GM12801 (cell line): Measurements from ENCODE around the gene APBB1IP.

Experiments used
- TF ChIP-seq, protein P1 (sequence below): IDR thresholded peaks from one replicate; pipeline ENCODE4 v1.5.1; 2011; ENCODE audit warnings: control low read depth; ENCODE audit not compliant: insufficient read length; ENCODE audit errors: extremely low read depth

Gene APBB1IP

DNA sequence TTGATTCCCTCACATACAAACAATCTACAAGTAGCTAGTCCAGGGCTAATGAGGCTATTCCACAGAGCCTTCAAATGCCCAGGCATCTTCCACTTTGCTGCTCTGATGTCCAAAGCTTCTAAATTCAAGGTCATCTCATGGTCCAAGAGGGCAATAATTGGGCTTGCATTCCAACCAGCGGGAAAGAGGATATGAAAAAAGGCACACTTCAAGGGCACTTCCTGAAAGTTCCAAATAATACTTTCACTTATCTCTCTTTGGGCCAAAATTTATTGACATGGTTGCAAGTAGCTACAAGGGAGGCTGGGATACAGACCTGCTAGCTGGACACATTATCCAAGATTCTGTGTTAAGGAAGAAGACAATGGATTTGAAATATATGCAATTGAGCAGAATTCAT lies 25.2 kb upstream of the APBB1IP start:
- TF ChIP-seq, protein P1, sequence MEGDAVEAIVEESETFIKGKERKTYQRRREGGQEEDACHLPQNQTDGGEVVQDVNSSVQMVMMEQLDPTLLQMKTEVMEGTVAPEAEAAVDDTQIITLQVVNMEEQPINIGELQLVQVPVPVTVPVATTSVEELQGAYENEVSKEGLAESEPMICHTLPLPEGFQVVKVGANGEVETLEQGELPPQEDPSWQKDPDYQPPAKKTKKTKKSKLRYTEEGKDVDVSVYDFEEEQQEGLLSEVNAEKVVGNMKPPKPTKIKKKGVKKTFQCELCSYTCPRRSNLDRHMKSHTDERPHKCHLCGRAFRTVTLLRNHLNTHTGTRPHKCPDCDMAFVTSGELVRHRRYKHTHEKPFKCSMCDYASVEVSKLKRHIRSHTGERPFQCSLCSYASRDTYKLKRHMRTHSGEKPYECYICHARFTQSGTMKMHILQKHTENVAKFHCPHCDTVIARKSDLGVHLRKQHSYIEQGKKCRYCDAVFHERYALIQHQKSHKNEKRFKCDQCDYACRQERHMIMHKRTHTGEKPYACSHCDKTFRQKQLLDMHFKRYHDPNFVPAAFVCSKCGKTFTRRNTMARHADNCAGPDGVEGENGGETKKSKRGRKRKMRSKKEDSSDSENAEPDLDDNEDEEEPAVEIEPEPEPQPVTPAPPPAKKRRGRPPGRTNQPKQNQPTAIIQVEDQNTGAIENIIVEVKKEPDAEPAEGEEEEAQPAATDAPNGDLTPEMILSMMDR: no peak

DNA sequence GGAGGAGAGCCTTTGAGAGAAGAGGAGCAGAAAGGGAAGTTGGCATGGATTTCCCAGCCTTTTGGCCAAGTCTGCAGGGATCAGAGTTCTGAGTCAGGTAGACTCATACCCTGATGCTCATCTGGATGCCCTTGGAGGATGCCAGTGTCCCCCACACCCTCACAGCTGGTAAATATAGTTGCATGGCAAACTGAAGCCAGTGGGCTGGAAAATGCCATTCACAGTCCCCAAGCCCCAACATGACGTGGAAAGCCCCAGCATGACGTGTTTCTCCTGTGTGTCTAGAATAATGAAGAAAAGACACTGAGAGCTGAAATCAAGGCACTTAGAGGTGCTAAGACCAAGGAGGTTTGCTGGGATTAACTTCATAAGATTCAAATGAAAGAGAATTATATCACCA lies 24.8 kb upstream of the APBB1IP start:
- TF ChIP-seq, protein P1: no peak

DNA sequence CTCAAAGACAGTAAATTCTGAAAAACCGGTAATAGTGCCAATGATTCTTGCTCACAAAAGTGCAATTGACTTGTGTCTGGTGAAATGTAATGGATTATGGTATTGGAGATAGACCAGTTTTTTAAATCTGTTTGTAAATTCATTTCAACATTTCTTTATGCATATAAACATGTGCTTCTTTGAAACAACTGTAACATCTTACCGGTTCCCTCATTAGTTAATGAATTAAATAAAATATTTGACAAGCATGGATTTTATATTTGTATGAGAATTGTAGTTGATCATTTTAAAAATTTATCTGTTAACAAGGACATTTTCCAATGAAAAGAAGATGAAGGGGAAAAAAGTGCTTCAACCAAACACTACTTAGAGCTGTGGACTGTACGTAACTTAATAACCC lies 21.0 kb upstream of the APBB1IP start:
- TF ChIP-seq, protein P1: no peak

DNA sequence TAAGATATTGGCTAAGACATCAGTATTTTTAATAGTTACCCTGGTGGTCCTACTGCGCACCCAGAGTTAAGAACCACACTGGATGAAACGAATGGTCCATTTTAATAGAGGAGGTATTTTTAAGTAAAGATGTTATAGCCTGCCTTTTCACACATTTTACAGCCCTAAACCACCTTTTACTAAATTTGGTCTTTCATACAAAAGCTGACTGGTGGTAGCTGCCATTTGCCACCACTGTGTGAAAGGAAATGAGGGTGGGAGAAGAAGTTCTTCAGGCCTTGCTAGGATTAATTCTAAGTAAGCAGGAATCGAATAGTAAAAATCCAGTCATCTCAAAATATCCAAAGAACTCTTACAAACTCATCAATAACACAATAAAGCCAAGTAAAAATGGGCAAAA lies 15.2 kb upstream of the APBB1IP start:
- TF ChIP-seq, protein P1: no peak

DNA sequence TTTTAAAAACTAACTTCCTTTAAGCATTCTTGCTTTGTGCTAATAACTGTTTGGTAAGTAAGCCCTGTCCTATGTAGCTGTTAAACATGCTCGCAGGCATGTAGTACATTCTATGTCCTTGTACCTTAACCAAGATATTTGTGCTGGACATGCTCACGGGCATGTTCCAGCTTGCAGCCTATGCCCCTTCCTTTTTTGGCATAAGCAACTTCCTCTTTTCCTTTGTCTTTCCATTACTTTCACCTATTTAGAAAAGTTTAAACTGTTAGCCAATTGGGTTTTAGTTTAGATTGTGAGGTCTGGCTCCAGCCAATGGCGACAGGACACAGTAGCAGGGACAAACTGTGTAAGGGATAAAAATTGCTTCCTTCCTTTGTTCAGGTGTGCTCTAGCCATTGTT lies 14.4 kb upstream of the APBB1IP start:
- TF ChIP-seq, protein P1: no peak

DNA sequence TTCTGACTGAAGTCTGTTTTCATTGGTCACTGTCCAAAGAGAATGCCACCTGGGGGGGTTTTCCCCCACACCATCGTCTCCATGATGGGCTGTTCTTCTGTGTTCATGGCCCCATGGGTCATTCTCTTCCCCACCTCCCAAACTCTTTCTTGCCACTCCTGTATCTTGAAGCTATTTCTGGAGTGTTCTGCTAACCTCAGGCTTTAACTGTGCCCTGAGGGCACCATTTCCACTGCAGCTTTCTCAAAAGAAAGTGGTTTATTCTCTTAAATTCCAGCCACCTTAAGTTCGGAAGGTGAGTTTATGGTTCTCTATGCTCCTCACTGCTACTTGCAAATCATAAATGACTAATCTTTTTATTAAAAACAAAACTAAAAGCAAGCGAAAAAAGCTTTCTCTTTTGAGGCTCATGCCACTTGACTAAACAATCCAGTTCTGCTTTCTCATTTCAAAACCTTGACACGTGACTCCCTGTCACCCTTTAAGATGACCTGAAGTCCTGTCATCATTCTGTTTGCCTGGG lies 7.4 kb upstream of the APBB1IP start:
- TF ChIP-seq, protein P1: no peak

DNA sequence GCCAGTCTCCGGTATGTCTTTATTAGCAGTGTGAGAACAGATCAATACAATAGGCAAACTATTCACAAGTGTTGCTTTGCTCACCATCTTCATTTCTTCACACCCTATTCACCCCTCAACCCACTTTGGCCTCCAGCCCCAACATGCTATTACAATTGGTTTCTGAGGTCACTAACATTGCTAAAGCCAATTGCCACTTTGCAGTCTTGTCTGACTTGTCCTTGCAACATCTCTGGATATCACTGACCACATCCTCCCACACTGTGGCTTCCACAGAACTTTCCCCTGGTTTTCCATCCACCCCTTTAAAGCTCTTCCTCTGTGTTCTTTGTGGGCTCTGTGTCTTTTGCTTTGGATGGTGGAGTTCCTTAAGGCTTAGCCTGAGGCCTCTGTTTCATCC lies 5.2 kb upstream of the APBB1IP start:
- TF ChIP-seq, protein P1: no peak

DNA sequence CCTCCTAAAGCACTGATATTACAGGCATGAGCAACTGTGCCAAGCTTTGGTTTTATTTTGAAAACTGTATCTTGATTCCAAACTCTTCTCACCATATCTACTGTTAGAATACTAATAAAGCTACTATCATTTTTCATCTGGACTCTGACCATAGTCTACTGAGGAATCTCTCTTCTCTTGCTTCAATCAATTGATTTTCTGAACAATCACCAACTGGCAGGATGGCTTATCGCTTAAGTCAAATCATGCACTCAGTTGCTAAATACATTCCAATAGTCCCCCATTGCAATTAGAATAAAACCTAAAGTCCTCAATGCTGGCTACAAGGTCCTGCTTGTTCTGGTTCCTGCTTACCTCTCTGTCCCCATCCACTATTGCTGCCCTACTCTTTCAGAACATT lies 2.3 kb upstream of the APBB1IP start:
- TF ChIP-seq, protein P1: no peak
